CD4-positive, alpha-beta T cell treated with Interleukin-6 for 4 hours (primary cell): ENCODE results near the gene BCL2L2.
"Not testable (repeated sequence)": the region's sequence is repeated elsewhere in the genome, so short reads cannot be mapped to it uniquely, and the experiment has no call there.

Experiments used
- DNase-seq: peaks from one replicate; pipeline ENCODE4 v3.0.0-alpha.2; 2020; ENCODE audit warnings: mixed read lengths

Gene BCL2L2, protein sequence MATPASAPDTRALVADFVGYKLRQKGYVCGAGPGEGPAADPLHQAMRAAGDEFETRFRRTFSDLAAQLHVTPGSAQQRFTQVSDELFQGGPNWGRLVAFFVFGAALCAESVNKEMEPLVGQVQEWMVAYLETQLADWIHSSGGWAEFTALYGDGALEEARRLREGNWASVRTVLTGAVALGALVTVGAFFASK

DNA sequence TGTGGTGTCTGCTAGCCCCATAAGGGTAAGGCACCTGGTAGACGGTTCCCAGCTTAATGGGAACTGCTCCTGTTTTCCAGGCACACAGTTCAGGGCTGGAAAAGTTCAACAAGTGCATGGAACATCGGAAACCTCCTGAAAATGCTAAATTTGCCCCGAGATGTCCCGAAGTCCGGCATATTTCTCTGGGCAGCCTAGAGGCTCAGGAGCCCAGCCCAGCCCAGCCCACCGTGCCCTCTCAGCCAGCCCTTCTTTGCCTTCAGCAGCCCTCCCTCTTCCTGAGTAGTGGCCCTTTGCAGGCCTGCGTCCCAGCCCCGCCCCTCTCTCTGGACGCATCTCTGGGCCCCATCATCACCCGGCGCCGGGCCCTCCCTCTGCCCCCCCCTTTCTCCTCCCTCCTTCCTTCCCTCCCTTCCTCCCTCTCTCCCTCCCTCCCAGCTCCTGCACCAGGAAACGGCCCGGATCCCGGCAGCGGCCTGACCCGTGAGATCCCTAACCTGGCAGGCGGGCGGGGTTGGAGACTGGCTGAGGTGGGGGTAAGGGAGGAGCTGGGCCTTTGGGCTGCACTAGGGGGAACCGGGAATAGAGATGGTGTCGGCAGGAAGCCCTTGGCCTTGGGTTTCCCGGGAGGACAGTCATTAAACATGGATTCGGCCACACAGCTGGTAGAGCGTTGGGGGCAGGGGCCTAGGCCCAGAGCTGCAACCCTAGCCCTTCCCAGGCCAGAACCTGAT lies at the start of gene BCL2L2:
TSS of gene BCL2L2 (plus strand) at position 422 of the 734 bp plus-strand sequence. CDS start 935 bp downstream, outside the sequence.
- no peak for DNase-seq

GRCh38 chr14:23258256-23258655 lies 48.4 kb upstream of the BCL2L2 start:
- DNase-seq = no peak

DNA sequence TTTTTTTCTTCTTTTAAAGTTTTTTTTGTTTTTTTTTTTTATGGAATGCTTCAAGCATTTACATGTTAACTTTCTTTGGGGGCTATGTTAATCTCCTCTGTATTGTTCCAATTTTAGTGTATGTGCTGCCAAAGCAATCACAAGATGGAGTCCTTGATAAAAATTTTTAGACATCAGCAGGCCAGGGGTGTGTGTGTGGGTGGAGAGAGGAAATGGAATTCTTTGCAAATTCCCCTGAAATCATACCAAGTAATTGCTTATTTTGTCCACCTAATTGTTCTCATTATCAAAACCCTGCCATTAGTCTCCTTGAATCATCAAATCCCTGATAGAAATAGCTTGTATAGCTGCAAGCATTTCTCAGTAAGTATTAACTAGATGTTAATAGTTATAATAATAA lies 47.2 kb upstream of the BCL2L2 start:
- no peak for DNase-seq

DNA sequence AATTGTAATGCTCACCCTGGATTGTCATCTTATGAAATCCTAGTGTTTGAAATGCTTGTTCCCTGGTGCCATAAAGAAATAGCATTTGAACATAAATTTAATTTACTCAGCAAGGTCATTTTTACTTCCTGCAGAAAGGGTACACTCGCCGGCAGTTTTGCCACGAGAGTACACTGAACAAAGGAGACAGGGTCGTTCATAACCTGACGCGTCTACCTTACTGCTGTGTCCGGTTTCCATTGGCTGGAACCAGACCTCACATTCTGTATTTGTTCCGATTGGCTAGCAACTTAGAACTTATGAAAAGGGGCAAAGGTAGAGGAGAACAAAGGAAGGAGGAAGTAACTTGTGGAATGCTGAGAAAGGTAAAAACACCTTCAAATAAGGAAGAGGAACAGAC lies 45.8 kb upstream of the BCL2L2 start:
- not testable (repeated sequence) for DNase-seq

GRCh38 chr14:23269193-23269592 lies 37.4 kb upstream of the BCL2L2 start:
- no peak for DNase-seq

DNA sequence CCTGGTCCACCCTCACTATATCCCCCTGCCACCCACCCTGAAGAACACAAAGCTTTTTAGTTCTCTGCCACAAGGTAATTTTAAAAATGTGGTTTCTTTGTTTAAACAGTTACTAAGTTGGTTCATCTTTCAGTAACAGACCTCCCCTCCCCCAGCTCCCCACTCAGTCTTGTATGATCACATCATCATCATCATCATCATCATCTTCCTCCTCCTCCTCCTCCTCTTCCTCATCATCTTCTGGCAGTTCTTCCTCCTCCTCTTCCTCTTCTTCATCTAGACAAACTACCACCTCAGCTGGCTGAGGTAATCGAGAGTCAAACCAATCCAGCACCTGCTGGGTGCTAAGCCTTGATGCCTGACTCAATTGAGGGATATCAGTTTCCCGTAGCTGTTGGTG lies 31.2 kb upstream of the BCL2L2 start:
- no peak for DNase-seq

DNA sequence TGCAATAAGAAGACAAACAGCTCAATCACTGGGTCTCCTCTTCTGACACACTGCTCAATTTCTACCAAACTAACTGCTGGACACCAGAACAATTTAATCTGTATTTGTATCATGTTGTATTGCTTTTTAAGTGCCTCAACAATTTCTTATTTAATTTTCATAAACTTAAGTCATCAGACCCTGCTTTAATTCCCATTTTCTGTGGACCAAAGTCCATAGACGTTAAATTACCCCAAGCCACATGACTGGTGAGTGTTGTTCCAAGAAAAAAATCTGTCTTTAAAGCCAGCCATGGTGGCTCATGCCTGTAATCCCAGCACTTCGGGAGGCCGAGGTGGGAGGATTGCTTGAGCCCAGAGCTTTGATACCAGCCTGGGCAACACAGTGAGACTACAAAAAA lies 29.4 kb upstream of the BCL2L2 start:
- DNase-seq = no peak

- not testable (repeated sequence) for DNase-seq
Measured at GRCh38 chr14:23277928-23278327, 28.7 kb upstream of the BCL2L2 start.

GRCh38 chr14:23281247-23281646 lies 25.4 kb upstream of the BCL2L2 start:
- no peak for DNase-seq

DNA sequence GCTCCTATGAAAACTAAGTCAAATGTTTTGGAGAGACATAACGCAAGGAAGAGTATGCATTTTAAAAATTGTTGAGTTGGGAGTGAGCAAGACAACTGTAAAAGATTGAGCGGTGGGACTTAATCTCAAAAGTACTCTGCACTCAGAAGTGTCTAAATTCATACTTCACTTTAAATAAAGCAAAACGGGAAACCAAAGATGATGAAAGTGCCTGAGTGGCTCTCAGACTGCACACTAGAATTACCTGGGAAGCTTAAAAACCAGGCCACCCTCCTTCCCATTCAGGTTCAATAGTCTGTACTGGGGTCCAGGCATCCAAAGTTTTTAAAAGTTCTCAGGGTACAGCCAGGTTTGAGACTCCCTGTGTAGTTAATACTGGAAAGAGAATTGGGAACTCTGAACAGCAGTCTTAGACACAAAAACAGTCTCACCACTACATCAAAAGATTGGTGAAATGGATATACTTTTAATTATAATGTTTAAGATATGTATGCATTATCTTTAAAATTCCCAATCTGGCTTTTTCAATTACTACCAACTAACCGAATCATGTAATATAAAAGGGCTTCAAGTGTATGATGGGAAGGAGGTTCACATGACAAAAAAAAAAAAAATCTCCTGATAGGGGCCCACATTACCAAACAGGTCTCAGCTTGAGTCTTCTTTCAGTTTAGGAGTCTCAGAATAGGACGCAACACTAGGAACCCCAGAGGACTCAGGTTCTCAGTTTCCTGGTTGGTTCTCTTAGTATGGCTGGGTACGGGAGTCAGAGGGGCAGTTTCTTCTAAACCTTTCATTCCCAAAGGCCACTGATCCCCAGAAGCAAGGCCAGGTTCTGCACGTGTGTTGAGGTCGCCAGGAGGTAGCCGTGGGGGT lies 21.7 kb upstream of the BCL2L2 start:
- DNase-seq = no peak

- DNase-seq = no peak
Measured at GRCh38 chr14:23285530-23286019, 21.1 kb upstream of the BCL2L2 start.

GRCh38 chr14:23286020-23286901 lies 20.4 kb upstream of the BCL2L2 start, which contains the start of gene HOMEZ:
TSS of gene HOMEZ (minus strand) at chr14:23286132. CDS start at chr14:23285952, 180 bp downstream.
- peak; percentile 98 for DNase-seq

- no peak for DNase-seq
Measured at GRCh38 chr14:23286902-23287479, 19.6 kb upstream of the BCL2L2 start.

- DNase-seq = peak; percentile 72
Measured at GRCh38 chr14:23294734-23295561, 11.7 kb upstream of the BCL2L2 start.

GRCh38 chr14:23296012-23296777 lies 10.4 kb upstream of the BCL2L2 start:
- no peak for DNase-seq

GRCh38 chr14:23297096-23297495 lies 9.5 kb upstream of the BCL2L2 start:
- no peak for DNase-seq

DNA sequence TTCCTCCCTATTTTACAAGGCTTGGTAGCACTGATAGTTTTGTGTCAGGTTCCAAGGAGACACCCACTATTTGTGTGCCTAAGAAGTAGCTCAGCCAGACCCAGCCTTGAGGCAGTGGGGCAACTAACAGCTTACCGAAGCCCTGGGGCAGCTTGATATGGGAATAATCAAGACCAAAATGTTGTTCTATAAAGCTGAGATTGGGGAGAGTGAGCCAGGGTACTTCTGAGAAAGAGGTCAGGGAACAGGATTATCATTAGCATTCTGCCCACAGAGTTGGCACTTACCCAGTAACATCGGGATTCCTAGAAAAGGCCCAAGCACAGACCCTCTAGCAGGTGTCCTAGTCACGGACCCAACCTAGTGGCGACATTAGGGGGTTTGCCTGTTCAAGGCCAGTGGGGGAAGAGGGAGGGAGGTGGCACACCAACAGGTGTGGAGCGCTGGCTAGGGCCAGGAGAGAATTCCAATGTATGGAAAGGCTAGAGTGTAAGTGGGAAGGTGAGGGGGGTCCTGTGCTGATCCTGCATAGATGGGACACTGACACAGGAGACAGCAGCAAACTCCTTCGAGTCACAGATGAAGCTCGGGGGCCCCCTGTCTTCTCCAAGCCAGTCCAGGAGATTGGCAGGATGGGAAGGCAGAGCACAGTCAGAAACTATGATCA lies 8.9 kb upstream of the BCL2L2 start:
- DNase-seq = no peak

DNA sequence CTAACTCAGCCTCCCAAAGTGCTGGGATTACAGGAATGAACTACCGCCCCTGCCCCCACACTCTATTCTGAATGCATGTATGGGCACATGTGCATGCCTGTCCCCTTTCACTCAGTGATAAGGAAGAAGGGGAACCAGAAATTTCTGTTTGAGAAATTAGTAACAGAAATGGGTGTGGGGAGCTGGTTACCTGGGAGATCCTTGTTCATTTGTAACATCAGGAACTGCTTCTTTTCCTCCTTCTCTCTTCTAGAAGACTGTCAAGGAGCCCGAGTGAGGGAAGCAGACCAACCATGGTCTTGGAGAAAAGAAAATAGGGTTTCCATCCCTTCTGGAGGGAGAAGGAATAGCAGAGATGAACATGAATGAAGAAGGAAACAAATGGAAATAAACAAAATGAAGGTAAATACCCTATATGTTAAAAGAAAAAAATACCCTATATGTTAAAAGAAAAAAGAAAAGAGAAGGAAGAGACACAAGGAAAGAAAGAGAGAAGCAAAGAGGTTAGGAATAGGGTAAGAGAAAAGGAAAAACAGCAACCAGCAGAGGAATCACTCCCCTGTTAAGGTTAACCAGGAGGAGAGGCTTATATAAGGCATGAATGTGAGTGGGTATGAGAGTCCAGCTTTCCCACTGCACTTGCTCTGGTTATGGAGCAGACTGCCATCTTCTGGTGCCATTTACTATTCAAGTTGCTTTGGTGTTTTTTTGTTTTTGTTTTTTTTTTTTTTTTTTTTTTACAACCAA lies 7.2 kb upstream of the BCL2L2 start:
- DNase-seq = peak; percentile 21
